CD4-positive, alpha-beta T cell (primary cell): ENCODE measurements around the gene TRIB2. TPM values are rescaled to one million over a fixed set of nuclear protein-coding genes. Genes with fewer than 3 reads are reported as not detected.

ENCODE experiments used
- ATAC-seq: fragments of 200-7000 bp; cut with Tn5 transposase; one replicate; pipeline ENCODE4 v1.10.0; 2022; ENCODE audit warnings: mild to moderate bottlenecking; ENCODE audit not compliant: poor library complexity
- CTCF ChIA-PET: fragments of 350-600 bp; sonication (Branson Sonifier 250); formaldehyde crosslinking; loops from one replicate; lab custom pipeline; 2021; ENCODE audit warnings: antibody characterized with exemption, inconsistent platforms; lab: Charles Lee
- POLR2A ChIA-PET: fragments of 350-600 bp; sonication (Branson Sonifier 250); formaldehyde crosslinking; loops from one replicate; lab custom pipeline; 2021; ENCODE audit warnings: antibody characterized with exemption, inconsistent platforms; lab: Charles Lee
- DNase-seq, 14 experiments: peaks; one replicate each; pipeline ENCODE4 v3.0.0-alpha.2; 2013 to 2020; ENCODE audit warnings: mixed read lengths in 2 of 14
- H3K27ac ChIP-seq, 2 donors: one replicate each; pipeline versions ENCODE4 v1.5.1 to v1.7.0; 2013; ENCODE audit warnings: low read length in 2 of 2, low read depth in 1 of 2, mild to moderate bottlenecking in 1 of 2
- H3K27me3 ChIP-seq, 2 experiments: 1 replicate in 1 of 2; 2 replicates in 1 of 2; pipeline versions ENCODE4 v1.6.1 to v1.7.0; 2013; ENCODE audit warnings: low read length in 2 of 2, control low read depth in 1 of 2, mild to moderate bottlenecking in 1 of 2, moderate library complexity in 1 of 2; ENCODE audit not compliant: insufficient read depth in 2 of 2, control insufficient read depth in 1 of 2
- H3K36me3 ChIP-seq: one replicate; pipeline ENCODE4 v1.6.1; 2013; ENCODE audit warnings: low read length, control low read depth; ENCODE audit not compliant: insufficient read depth
- H3K4me1 ChIP-seq: one replicate; pipeline ENCODE4 v1.6.1; 2013; ENCODE audit warnings: low read length, control low read depth; ENCODE audit not compliant: insufficient read depth
- H3K4me3 ChIP-seq: one replicate; pipeline ENCODE4 v1.5.1; 2013; ENCODE audit warnings: mild to moderate bottlenecking, low read length, moderate library complexity
- H3K9me3 ChIP-seq, 2 experiments: 1 replicate in 1 of 2; 2 replicates in 1 of 2; pipeline versions ENCODE4 v1.6.1 to v1.7.0; 2013; ENCODE audit warnings: low read length in 2 of 2, mild to moderate bottlenecking in 2 of 2, control low read depth in 1 of 2, moderate library complexity in 1 of 2; ENCODE audit not compliant: control insufficient read depth in 1 of 2, insufficient read depth in 1 of 2
- H3K27ac Mint-ChIP-seq: one replicate; pipeline ENCODE4 v1.8.0; 2020; ENCODE audit warnings: mixed read lengths
- H3K27me3 Mint-ChIP-seq: one replicate; pipeline ENCODE4 v1.8.0; 2021; ENCODE audit warnings: mixed read lengths
- H3K36me3 Mint-ChIP-seq: one replicate; pipeline ENCODE4 v1.8.0; 2021; ENCODE audit warnings: low read depth, mixed read lengths
- H3K4me1 Mint-ChIP-seq: one replicate; pipeline ENCODE4 v1.8.0; 2021; ENCODE audit warnings: low read depth, mixed read lengths
- H3K4me3 Mint-ChIP-seq: one replicate; pipeline ENCODE4 v1.8.0; 2020; ENCODE audit warnings: mild to moderate bottlenecking, mixed read lengths
- H3K9me3 Mint-ChIP-seq: one replicate; pipeline ENCODE4 v1.8.0; 2020; ENCODE audit warnings: mixed read lengths
- intact Hi-C, 2 experiments: fragments of 100-400 bp; cut with DNase I in 1 of 2; cut with micrococcal nuclease in 1 of 2; formaldehyde crosslinking; loops; one replicate each; pipeline versions ENCODE4 v1.15.1 to v1.9.0; 2023 to 2025; cut with DNase I, micrococcal nuclease
- total RNA-seq, 174 experiments: library from RNA in 2 of 174; stranded (reverse) in 2 of 174; gene quantifications; one replicate each; pipeline ENCODE4 v1.2.3 and lab custom pipeline; 2021 to 2026
- TF ChIP-seq, protein P1 (sequence below): fragments of 200-600 bp; IDR thresholded peaks from one replicate; pipeline ENCODE4 v1.8.0; 2022; ENCODE audit warnings: antibody characterized with exemption, mild to moderate bottlenecking

The TRIB2 gene
- total RNA-seq, 2 experiments from 2014 or later = 91.3 to 102 TPM

GRCh38 chr2:12682017-12682416 lies 34.7 kb upstream of the TRIB2 start:
- H3K27me3 ChIP-seq = no peaks in the 10 kb centered on the region
- ChIA-PET POLR2A (no interaction called here), CTCF (no interaction called here)
- Mint-ChIP-seq H3K27me3 (no peaks in the 10 kb centered on the region), H3K36me3 (no peaks in the 10 kb centered on the region), H3K27ac (no peak overlapping the region), H3K4me3 (no peak overlapping the region), H3K4me1 (peaks cover 7% of the 10 kb centered on the region), H3K9me3 (no peaks in the 10 kb centered on the region)
- intact Hi-C loops = no loop called here
- no peak overlapping the region for H3K27ac ChIP-seq
- TF ChIP-seq, protein P1, sequence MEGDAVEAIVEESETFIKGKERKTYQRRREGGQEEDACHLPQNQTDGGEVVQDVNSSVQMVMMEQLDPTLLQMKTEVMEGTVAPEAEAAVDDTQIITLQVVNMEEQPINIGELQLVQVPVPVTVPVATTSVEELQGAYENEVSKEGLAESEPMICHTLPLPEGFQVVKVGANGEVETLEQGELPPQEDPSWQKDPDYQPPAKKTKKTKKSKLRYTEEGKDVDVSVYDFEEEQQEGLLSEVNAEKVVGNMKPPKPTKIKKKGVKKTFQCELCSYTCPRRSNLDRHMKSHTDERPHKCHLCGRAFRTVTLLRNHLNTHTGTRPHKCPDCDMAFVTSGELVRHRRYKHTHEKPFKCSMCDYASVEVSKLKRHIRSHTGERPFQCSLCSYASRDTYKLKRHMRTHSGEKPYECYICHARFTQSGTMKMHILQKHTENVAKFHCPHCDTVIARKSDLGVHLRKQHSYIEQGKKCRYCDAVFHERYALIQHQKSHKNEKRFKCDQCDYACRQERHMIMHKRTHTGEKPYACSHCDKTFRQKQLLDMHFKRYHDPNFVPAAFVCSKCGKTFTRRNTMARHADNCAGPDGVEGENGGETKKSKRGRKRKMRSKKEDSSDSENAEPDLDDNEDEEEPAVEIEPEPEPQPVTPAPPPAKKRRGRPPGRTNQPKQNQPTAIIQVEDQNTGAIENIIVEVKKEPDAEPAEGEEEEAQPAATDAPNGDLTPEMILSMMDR = no peak
- H3K4me3 ChIP-seq = no peak overlapping the region
- DNase-seq (no peak), ATAC-seq (no peak)
- H3K4me1 ChIP-seq = no peaks in the 10 kb centered on the region
- H3K9me3 ChIP-seq = peaks cover 0 to 8% of the 10 kb centered on the region in 2 experiments
- H3K36me3 ChIP-seq = no peaks in the 10 kb centered on the region

GRCh38 chr2:12683457-12684100 lies 33.2 kb upstream of the TRIB2 start:
- TF ChIP-seq, protein P1 = no peak
- Histone ChIP-seq H3K9me3 (peaks cover 0 to 8% of the 10 kb centered on the region in 2 experiments), H3K4me3 (no peak overlapping the region), H3K27ac (no peak overlapping the region), H3K4me1 (no peaks in the 10 kb centered on the region), H3K36me3 (no peaks in the 10 kb centered on the region), H3K27me3 (no peaks in the 10 kb centered on the region)
- no peaks in the 10 kb centered on the region for H3K27me3 Mint-ChIP-seq
- H3K27ac Mint-ChIP-seq = no peak overlapping the region
- no peak for ATAC-seq
- ChIA-PET POLR2A (no interaction called here), CTCF (no interaction called here)
- no peak for DNase-seq
- H3K4me1 Mint-ChIP-seq = peaks cover 7% of the 10 kb centered on the region
- intact Hi-C loops = no loop called here
- H3K36me3 Mint-ChIP-seq = no peaks in the 10 kb centered on the region
- no peaks in the 10 kb centered on the region for H3K9me3 Mint-ChIP-seq
- no peak overlapping the region for H3K4me3 Mint-ChIP-seq

- H3K4me3 ChIP-seq = no peak overlapping the region
- H3K9me3 ChIP-seq = peaks cover 0 to 8% of the 10 kb centered on the region in 2 experiments
- no peak overlapping the region for H3K27ac Mint-ChIP-seq
- H3K36me3 Mint-ChIP-seq = no peaks in the 10 kb centered on the region
- no peak overlapping the region for H3K27ac ChIP-seq
- no peaks in the 10 kb centered on the region for H3K27me3 Mint-ChIP-seq
- POLR2A ChIA-PET = no interaction called here
- no peaks in the 10 kb centered on the region for H3K36me3 ChIP-seq
- no peak overlapping the region for H3K4me3 Mint-ChIP-seq
- H3K4me1 ChIP-seq = no peaks in the 10 kb centered on the region
- H3K27me3 ChIP-seq = no peaks in the 10 kb centered on the region
- ATAC-seq (no peak), DNase-seq (no peak)
- intact Hi-C loops = no loop called here
- no peaks in the 10 kb centered on the region for H3K9me3 Mint-ChIP-seq
- CTCF ChIA-PET = no interaction called here
- TF ChIP-seq, protein P1 = no peak
- peaks cover 7% of the 10 kb centered on the region for H3K4me1 Mint-ChIP-seq
These were observed 32.2 kb upstream of the TRIB2 start for GRCh38 chr2:12684471-12684936.
